A549 (cell line): ENCODE data around the gene RFX6. TPM values are rescaled to one million over a fixed set of nuclear protein-coding genes. Genes with fewer than 3 reads are reported as not detected.

Experiments
- ATAC-seq, 2 experiments: fragments of 200-7000 bp in 1 of 2; fragments of >200 bp in 1 of 2; cut with Nextera tagmentation in 1 of 2; cut with Tn5 transposase in 1 of 2; 3 replicates each; pipeline versions ENCODE4 v1.8.0 to v1.9.1; 2018 to 2020; ENCODE audit warnings: mild to moderate bottlenecking in 1 of 2, moderate library complexity in 1 of 2
- CTCF ChIA-PET: fragments of 300-600 bp; sonication (Branson Sonifier 250); formaldehyde crosslinking; extraction: SDS; loops from one replicate; lab custom pipeline; 2021; ENCODE audit warnings: antibody characterized with exemption, inconsistent platforms; lab: Yijun Ruan, JAX
- POLR2A ChIA-PET: fragments of 350-600 bp; formaldehyde crosslinking; extraction: SDS; loops from one replicate; lab custom pipeline; 2021; ENCODE audit warnings: antibody characterized with exemption, inconsistent platforms; lab: Yijun Ruan, JAX
- DNase-seq, 2 experiments: peaks; one replicate each; pipeline versions ENCODE4 v3.0.0 to v3.0.0-alpha.2; 2011 to 2016; ENCODE audit warnings: low read depth in 1 of 2, low spot score in 1 of 2
- FAIRE-seq: peaks from 2 replicates; lab custom pipeline; 2011; peaks lifted over from hg19 to GRCh38; lab: Jason Lieb, UNC
- H3K27ac ChIP-seq, 2 experiments: fragments of >200 bp; sonication (Bioruptor Twin); formaldehyde crosslinking; 3 replicates each; pipeline ENCODE4 v1.5.1; 2016 to 2017
- H3K4me1 ChIP-seq: fragments of >200 bp; sonication (Bioruptor Twin); formaldehyde crosslinking; 3 replicates; pipeline ENCODE4 v1.6.1; 2016
- H3K4me2 ChIP-seq: fragments of >200 bp; sonication (Bioruptor Twin); formaldehyde crosslinking; 3 replicates; pipeline ENCODE4 v1.6.1; 2016
- H3K4me3 ChIP-seq: fragments of >200 bp; sonication (Bioruptor Twin); formaldehyde crosslinking; 3 replicates; pipeline ENCODE4 v1.5.1; 2016
- H3K9me3 ChIP-seq: fragments of >200 bp; sonication (Bioruptor Twin); formaldehyde crosslinking; 3 replicates; pipeline ENCODE4 v1.6.1; 2016
- BHLHE40 ChIP-seq: IDR thresholded peaks from 2 replicates; pipeline ENCODE4 v1.6.1; 2012; ENCODE audit warnings: low read depth, low read length, inconsistent platforms
- CBX2 ChIP-seq: fragments of 200-600 bp; sonication (generic); IDR thresholded peaks from 2 replicates; pipeline ENCODE4 v1.6.1; 2016; ENCODE audit warnings: low read depth, mild to moderate bottlenecking, borderline replicate concordance
- CBX8 ChIP-seq: fragments of 200-600 bp; sonication (generic); IDR thresholded peaks from 2 replicates; pipeline ENCODE4 v1.6.1; 2016
- CEBPB ChIP-seq, 2 experiments: fragments of >200 bp in 1 of 2; sonication (Bioruptor Twin) in 1 of 2; formaldehyde crosslinking in 1 of 2; IDR thresholded peaks; 2 replicates each; pipeline ENCODE4 v1.6.1; 2012 to 2016
- EHF ChIP-seq: fragments of 250-450 bp; sonication (Bioruptor Pico); IDR thresholded peaks from 2 replicates; pipeline ENCODE4 v1.5.0; 2020; ENCODE audit warnings: mild to moderate bottlenecking
- EHMT2 ChIP-seq: fragments of 200-600 bp; sonication (generic); IDR thresholded peaks from 2 replicates; pipeline ENCODE4 v1.6.1; 2016; ENCODE audit warnings: antibody characterized with exemption, low read depth, mild to moderate bottlenecking, moderate library complexity
- EP300 ChIP-seq, 2 experiments: fragments of >200 bp; sonication (Bioruptor Twin); formaldehyde crosslinking; IDR thresholded peaks; 2 replicates in 1 of 2; 3 replicates in 1 of 2; pipeline ENCODE4 v1.6.1; 2016 to 2017
- ESRRA ChIP-seq: fragments of 150-350 bp; IDR thresholded peaks from 2 replicates; pipeline ENCODE4 v1.6.1; 2014; ENCODE audit warnings: mild to moderate bottlenecking, low read length, borderline replicate concordance
- FOSB ChIP-seq: fragments of 250-450 bp; sonication (Bioruptor Pico); IDR thresholded peaks from 2 replicates; pipeline ENCODE4 v1.5.0; 2020; ENCODE audit warnings: mild to moderate bottlenecking, moderate library complexity
- FOSL2 ChIP-seq, 2 experiments: fragments of 450-650 bp in 1 of 2; fragments of >200 bp in 1 of 2; sonication (Bioruptor Twin) in 1 of 2; formaldehyde crosslinking; IDR thresholded peaks; 2 replicates each; pipeline versions ENCODE4 v1.5.0 to v1.6.1; 2016 to 2020; ENCODE audit warnings: mild to moderate bottlenecking in 1 of 2, moderate library complexity in 1 of 2
- FOXS1 ChIP-seq: fragments of 250-450 bp; sonication (Bioruptor Pico); IDR thresholded peaks from 2 replicates; pipeline ENCODE4 v1.5.0; 2020; ENCODE audit warnings: mild to moderate bottlenecking, moderate library complexity
- GATA3 ChIP-seq: IDR thresholded peaks from 2 replicates; pipeline ENCODE4 v1.6.1; 2012; ENCODE audit warnings: borderline replicate concordance
- HDAC2 ChIP-seq: fragments of 200-600 bp; sonication (generic); IDR thresholded peaks from 2 replicates; pipeline ENCODE4 v1.6.1; 2016
- HEYL ChIP-seq: fragments of 250-450 bp; sonication (Bioruptor Pico); IDR thresholded peaks from 2 replicates; pipeline ENCODE4 v1.8.0; 2021; ENCODE audit warnings: mild to moderate bottlenecking, moderate library complexity
- HOXB13 ChIP-seq: fragments of 250-450 bp; sonication (Bioruptor Pico); IDR thresholded peaks from 2 replicates; pipeline ENCODE4 v1.5.0; 2020; ENCODE audit warnings: low read depth, mild to moderate bottlenecking, moderate library complexity
- JUN ChIP-seq, 2 experiments: fragments of >200 bp; sonication (Bioruptor Twin); formaldehyde crosslinking; IDR thresholded peaks; 2 replicates in 1 of 2; 3 replicates in 1 of 2; pipeline ENCODE4 v1.6.1; 2016 to 2017
- KDM1A ChIP-seq: fragments of 200-600 bp; sonication (generic); IDR thresholded peaks from 2 replicates; pipeline ENCODE4 v1.6.1; 2016; ENCODE audit warnings: low read depth, mild to moderate bottlenecking
- KDM5A ChIP-seq: fragments of 200-600 bp; sonication (generic); IDR thresholded peaks from 2 replicates; pipeline ENCODE4 v1.6.1; 2016; ENCODE audit warnings: antibody characterized with exemption, mild to moderate bottlenecking
- MYC ChIP-seq: IDR thresholded peaks from 2 replicates; pipeline ENCODE4 v1.6.1; 2012; ENCODE audit warnings: mild to moderate bottlenecking, inconsistent platforms, low read length, improper control_type of control experiment, borderline replicate concordance
- NPAS2 ChIP-seq: fragments of 250-450 bp; sonication (Bioruptor Pico); IDR thresholded peaks from 2 replicates; pipeline ENCODE4 v1.8.0; 2022; ENCODE audit warnings: mild to moderate bottlenecking, moderate library complexity, borderline replicate concordance
- POLR2A ChIP-seq: IDR thresholded peaks from 2 replicates; pipeline ENCODE4 v1.6.1; 2012; ENCODE audit warnings: mild to moderate bottlenecking, low read length
- POLR2AphosphoS2 ChIP-seq: conservative IDR thresholded peaks from 2 replicates; pipeline ENCODE4 v1.6.1; 2012; ENCODE audit warnings: low read length, improper control_type of control experiment, inconsistent platforms
- RAD21 ChIP-seq, 2 experiments: fragments of >200 bp in 1 of 2; sonication (Bioruptor Twin) in 1 of 2; formaldehyde crosslinking in 1 of 2; IDR thresholded peaks in 1 of 2; conservative IDR thresholded peaks in 1 of 2; 2 replicates in 1 of 2; 3 replicates in 1 of 2; pipeline ENCODE4 v1.6.1; 2012 to 2018; ENCODE audit warnings: inconsistent platforms in 1 of 2
- RFX5 ChIP-seq: fragments of 450-650 bp; IDR thresholded peaks from 2 replicates; pipeline ENCODE4 v1.7.1; 2014; ENCODE audit warnings: antibody characterized with exemption, mild to moderate bottlenecking, moderate library complexity
- RNF2 ChIP-seq: fragments of 200-600 bp; sonication (generic); IDR thresholded peaks from 2 replicates; pipeline ENCODE4 v1.6.1; 2016; ENCODE audit warnings: low read depth, mild to moderate bottlenecking, antibody characterized with exemption, moderate library complexity, borderline replicate concordance
- SMC3 ChIP-seq: fragments of >200 bp; sonication (Bioruptor Twin); formaldehyde crosslinking; IDR thresholded peaks from 3 replicates; pipeline ENCODE4 v1.6.1; 2018; ENCODE audit warnings: inconsistent platforms
- TP53 ChIP-seq: fragments of 250-450 bp; sonication (Bioruptor Pico); IDR thresholded peaks from 2 replicates; pipeline ENCODE4 v1.5.0; 2021; ENCODE audit warnings: mild to moderate bottlenecking, moderate library complexity
- ZFP36 ChIP-seq: fragments of 450-650 bp; IDR thresholded peaks from 2 replicates; pipeline ENCODE4 v1.6.1; 2014; ENCODE audit warnings: borderline replicate concordance; ENCODE audit not compliant: partially characterized antibody
- WGBS: methylation state at CpG from one replicate; pipeline ENCODE4 v1.1.6; 2017; ENCODE audit errors: missing lambda C conversion rate; 5-methylcytosine and 5-hydroxymethylcytosine counted together
- polyA plus RNA-seq, 4 experiments: library from polyadenylated mRNA; depleted of rRNA in 3 of 4; stranded (reverse); fragments of >200 nt; fragmentation: RNase III in 1 of 4; extraction: RNeasy Plus Mini Kit Qiagen cat#74134 plus additional on column Dnase treatment in 1 of 4; gene quantifications; 2 replicates in 3 of 4; 3 replicates in 1 of 4; pipeline ENCODE4 v1.2.3, GENCODE V29; 2011 to 2017
- TF ChIP-seq, protein P1 (sequence below): IDR thresholded peaks from 2 replicates; pipeline ENCODE4 v1.6.1; 2012
- TF ChIP-seq, protein P2 (sequence below): fragments of 450-650 bp; IDR thresholded peaks from 2 replicates; pipeline ENCODE4 v1.6.1; 2014; ENCODE audit warnings: antibody characterized with exemption
- TF ChIP-seq, protein P3 (sequence below): fragments of 150-350 bp; IDR thresholded peaks from 2 replicates; pipeline ENCODE4 v1.6.1; 2014; ENCODE audit warnings: low read depth, mild to moderate bottlenecking, low read length
- TF ChIP-seq, protein P4 (sequence below): fragments of >200 bp; sonication (Bioruptor Twin); formaldehyde crosslinking; IDR thresholded peaks from 2 replicates; pipeline ENCODE4 v1.6.1; 2016
- TF ChIP-seq, protein P5 (sequence below): fragments of 250-450 bp; sonication (Bioruptor Pico); IDR thresholded peaks from 2 replicates; pipeline ENCODE4 v1.5.0; 2020; ENCODE audit warnings: low read depth, mild to moderate bottlenecking, moderate library complexity

RFX6 gene
- polyA plus RNA-seq, 2 of the 4 experiments (the other 2 are of a cell fraction): not detected

DNA sequence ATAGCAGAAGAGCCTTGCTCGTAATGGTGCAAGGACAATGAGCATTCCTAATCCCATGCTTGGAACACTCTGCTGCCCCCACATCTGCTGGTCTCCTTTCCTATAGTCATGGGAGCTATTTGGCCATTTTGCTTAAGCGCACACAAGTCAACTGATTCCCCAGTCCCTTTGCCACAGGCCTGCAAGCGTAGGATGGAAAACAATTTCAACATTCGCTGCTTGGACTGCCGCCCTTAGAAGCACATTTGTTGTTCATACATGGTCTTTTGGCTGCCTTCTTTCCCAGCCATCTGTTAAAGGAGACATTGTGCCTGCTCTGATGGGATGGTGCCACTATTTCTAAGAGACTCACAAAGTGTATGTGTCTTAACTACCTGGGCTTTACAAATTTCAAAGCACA lies 96.9 kb downstream of the RFX6 start:
- no peak for TF ChIP-seq FOSB (CRISPR knock-in tag)
- TF ChIP-seq POLR2A: no peak
- TF ChIP-seq, protein P1, sequence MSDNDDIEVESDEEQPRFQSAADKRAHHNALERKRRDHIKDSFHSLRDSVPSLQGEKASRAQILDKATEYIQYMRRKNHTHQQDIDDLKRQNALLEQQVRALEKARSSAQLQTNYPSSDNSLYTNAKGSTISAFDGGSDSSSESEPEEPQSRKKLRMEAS: no peak
- TF ChIP-seq, protein P2, sequence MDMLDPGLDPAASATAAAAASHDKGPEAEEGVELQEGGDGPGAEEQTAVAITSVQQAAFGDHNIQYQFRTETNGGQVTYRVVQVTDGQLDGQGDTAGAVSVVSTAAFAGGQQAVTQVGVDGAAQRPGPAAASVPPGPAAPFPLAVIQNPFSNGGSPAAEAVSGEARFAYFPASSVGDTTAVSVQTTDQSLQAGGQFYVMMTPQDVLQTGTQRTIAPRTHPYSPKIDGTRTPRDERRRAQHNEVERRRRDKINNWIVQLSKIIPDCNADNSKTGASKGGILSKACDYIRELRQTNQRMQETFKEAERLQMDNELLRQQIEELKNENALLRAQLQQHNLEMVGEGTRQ: no peak
- no peak for TF ChIP-seq KDM1A
- no peak for TF ChIP-seq RAD21 (conservative IDR thresholded peaks at IDR 0.05 in 1 of 2, IDR thresholded peaks at IDR 0.05 in 1 of 2)
- TF ChIP-seq GATA3: no peak
- TF ChIP-seq RFX5: no peak
- no peak for TF ChIP-seq CBX8
- TF ChIP-seq, protein P3, sequence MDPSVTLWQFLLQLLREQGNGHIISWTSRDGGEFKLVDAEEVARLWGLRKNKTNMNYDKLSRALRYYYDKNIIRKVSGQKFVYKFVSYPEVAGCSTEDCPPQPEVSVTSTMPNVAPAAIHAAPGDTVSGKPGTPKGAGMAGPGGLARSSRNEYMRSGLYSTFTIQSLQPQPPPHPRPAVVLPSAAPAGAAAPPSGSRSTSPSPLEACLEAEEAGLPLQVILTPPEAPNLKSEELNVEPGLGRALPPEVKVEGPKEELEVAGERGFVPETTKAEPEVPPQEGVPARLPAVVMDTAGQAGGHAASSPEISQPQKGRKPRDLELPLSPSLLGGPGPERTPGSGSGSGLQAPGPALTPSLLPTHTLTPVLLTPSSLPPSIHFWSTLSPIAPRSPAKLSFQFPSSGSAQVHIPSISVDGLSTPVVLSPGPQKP: no peak
- no peak for TF ChIP-seq RNF2
- no peak for TF ChIP-seq FOXS1
- WGBS: 50% methylated on average over 5 of the region's 5 CpGs
- POLR2A ChIA-PET: no interaction called here
- no peak overlapping the region for H3K4me3 ChIP-seq
- no peaks in the 10 kb centered on the region for H3K4me1 ChIP-seq
- H3K4me2 ChIP-seq: no peak overlapping the region
- no peak for DNase-seq
- CTCF ChIA-PET: no interaction called here
- H3K9me3 ChIP-seq: no peaks in the 10 kb centered on the region
- ATAC-seq: no peak
- no peak overlapping the region for H3K27ac ChIP-seq
- no peak for FAIRE-seq

DNA sequence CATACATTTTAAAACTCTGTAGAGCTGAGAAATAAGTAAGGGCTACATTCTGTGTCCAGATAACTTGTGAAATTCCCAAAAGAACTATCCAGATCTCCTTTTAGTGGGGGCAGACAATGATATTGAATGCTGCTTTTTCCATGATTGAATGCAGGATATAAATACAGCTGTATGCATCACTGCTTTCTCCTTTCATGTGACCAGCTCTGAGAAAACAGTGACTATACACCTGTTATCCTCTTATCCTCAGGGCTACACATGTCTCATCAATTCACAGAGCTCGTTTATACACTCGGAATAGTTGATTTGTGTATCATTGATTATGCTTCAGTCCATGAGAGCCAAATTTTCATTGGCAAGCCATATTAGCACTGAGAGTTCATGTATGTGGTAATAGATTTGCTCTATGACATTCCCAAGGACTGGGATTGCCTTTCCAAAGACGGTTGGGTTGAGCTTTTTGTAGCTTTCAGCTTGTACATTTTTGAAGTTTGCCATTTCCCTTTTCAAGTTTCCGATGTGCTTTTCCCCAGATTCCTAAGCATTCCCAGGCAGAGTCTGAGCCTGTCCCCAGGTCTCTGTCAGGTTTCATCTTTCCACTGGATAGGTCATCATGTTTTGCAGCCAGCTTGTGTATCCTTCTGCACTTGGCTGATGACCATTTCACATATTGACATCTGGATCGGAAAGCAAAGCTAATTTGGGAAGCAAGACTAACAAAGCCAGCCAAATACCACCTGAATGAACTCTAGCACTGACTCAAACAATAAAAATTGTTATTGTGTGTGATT lies 97.7 kb downstream of the RFX6 start:
- H3K27ac ChIP-seq: no peak overlapping the region
- FAIRE-seq: no peak
- H3K4me1 ChIP-seq: no peaks in the 10 kb centered on the region
- TF ChIP-seq BHLHE40 (no peak), EHF (CRISPR knock-in tag) (no peak), RNF2 (no peak), HEYL (no peak), FOSB (CRISPR knock-in tag) (no peak), HDAC2 (no peak), ZFP36 (no peak), EP300 (IDR thresholded peaks at IDR 0.05) (no peak), FOXS1 (no peak), KDM5A (no peak)
- TF ChIP-seq, protein P4, sequence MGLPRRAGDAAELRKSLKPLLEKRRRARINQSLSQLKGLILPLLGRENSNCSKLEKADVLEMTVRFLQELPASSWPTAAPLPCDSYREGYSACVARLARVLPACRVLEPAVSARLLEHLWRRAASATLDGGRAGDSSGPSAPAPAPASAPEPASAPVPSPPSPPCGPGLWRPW: no peak
- no peak overlapping the region for H3K4me2 ChIP-seq
- ATAC-seq: no peak
- H3K9me3 ChIP-seq: no peaks in the 10 kb centered on the region
- ChIA-PET CTCF (no interaction called here), POLR2A (no interaction called here)
- no peak overlapping the region for H3K4me3 ChIP-seq
- DNase-seq: no peak
- 16% methylated on average over 5 of the region's 5 CpGs for WGBS

DNA sequence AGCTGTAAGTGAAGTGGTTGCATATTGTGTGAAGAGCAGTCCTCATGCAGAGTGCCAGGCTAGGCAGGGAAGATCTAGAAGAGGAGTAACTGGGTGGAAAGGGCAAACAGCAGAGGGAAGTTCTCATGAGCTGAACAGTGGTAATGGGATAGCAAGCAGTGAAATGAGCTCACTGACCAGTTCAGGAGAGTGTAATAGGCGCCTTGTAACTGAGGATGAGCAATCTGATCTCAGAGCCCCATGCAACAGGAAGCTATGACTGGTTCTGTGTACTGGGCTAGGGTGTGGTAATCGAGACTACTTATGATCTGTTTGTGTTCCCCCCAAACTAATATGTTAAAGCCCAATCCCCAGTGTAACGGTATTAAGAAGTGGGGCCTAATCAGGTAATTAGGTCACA lies 98.6 kb downstream of the RFX6 start:
- CTCF ChIA-PET: no interaction called here
- POLR2A ChIA-PET: no interaction called here
- Histone ChIP-seq H3K4me1 (no peaks in the 10 kb centered on the region), H3K9me3 (no peaks in the 10 kb centered on the region), H3K4me2 (no peak overlapping the region), H3K27ac (no peak overlapping the region), H3K4me3 (no peak overlapping the region)
- ATAC-seq (no peak), FAIRE-seq (no peak), DNase-seq (no peak)
- WGBS: 25% methylated on average over 3 of the region's 3 CpGs
- TF ChIP-seq NPAS2: no peak
- no peak for TF ChIP-seq CBX8
- TF ChIP-seq, protein P5, sequence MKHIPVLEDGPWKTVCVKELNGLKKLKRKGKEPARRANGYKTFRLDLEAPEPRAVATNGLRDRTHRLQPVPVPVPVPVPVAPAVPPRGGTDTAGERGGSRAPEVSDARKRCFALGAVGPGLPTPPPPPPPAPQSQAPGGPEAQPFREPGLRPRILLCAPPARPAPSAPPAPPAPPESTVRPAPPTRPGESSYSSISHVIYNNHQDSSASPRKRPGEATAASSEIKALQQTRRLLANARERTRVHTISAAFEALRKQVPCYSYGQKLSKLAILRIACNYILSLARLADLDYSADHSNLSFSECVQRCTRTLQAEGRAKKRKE (CRISPR knock-in tag): no peak
- no peak for TF ChIP-seq KDM1A
- TF ChIP-seq FOSB (CRISPR knock-in tag): no peak
- TF ChIP-seq CBX2: no peak
- TF ChIP-seq EHMT2: no peak
- no peak for TF ChIP-seq ESRRA
- TF ChIP-seq POLR2AphosphoS2: no peak
- TF ChIP-seq MYC: no peak
- TF ChIP-seq SMC3: no peak
- no peak for TF ChIP-seq FOSL2 (IDR thresholded peaks at IDR 0.05)
- no peak for TF ChIP-seq FOSL2 (CRISPR knock-in tag; IDR thresholded peaks at IDR 0.05)
- TF ChIP-seq TP53: no peak
- TF ChIP-seq ZFP36: no peak
- TF ChIP-seq CEBPB (IDR thresholded peaks at IDR 0.05): no peak
- TF ChIP-seq, protein P1: no peak
- TF ChIP-seq JUN (IDR thresholded peaks at IDR 0.05): no peak
- no peak for TF ChIP-seq HOXB13 (CRISPR knock-in tag)
- no peak for TF ChIP-seq EP300 (IDR thresholded peaks at IDR 0.05)
